H1 (cell line): ENCODE data around the gene ATP6V1G1. TPM values are rescaled to one million over a fixed set of nuclear protein-coding genes. Genes with fewer than 3 reads are reported as not detected.

Experiments used
- CTCF ChIA-PET: fragments of 300-600 bp; sonication (Branson Sonifier 250); formaldehyde crosslinking; loops from one replicate; lab custom pipeline; 2021; ENCODE audit not compliant: partially characterized antibody; lab: Charles Lee
- POLR2A ChIA-PET: fragments of 300-600 bp; sonication (Branson Sonifier 250); formaldehyde crosslinking; loops from one replicate; lab custom pipeline; 2021; ENCODE audit warnings: inconsistent platforms; ENCODE audit not compliant: partially characterized antibody; lab: Charles Lee
- DNase-seq, 2 experiments: peaks; one replicate each; pipeline versions ENCODE4 v3.0.0 to v3.0.0-alpha.2; 2010 to 2022; ENCODE audit warnings: low spot score in 2 of 2, low read depth in 1 of 2, mixed read lengths in 1 of 2
- FAIRE-seq: peaks from 2 replicates; lab custom pipeline; 2011; peaks lifted over from hg19 to GRCh38; lab: Jason Lieb, UNC
- H2AFZ ChIP-seq: 2 replicates; pipeline ENCODE4 v1.8.1; 2012; ENCODE audit warnings: low read length, inconsistent platforms
- H2AK5ac ChIP-seq: 2 replicates; pipeline ENCODE4 v1.6.1; 2013; ENCODE audit warnings: low read depth, low read length
- H2BK120ac ChIP-seq: replicated peaks from 2 replicates; pipeline ENCODE3; 2013; ENCODE audit warnings: low read depth, low read length, inconsistent platforms
- H2BK12ac ChIP-seq: 2 replicates; pipeline ENCODE4 v1.6.1; 2013; ENCODE audit warnings: low read depth, low read length
- H2BK15ac ChIP-seq: 2 replicates; pipeline ENCODE4 v1.6.1; 2013; ENCODE audit warnings: low read length
- H2BK20ac ChIP-seq: 2 replicates; pipeline ENCODE4 v1.6.1; 2013; ENCODE audit warnings: low read length
- H2BK5ac ChIP-seq: 2 replicates; pipeline ENCODE4 v1.6.1; 2013; ENCODE audit warnings: low read depth, low read length
- H3K14ac ChIP-seq: 2 replicates; pipeline ENCODE4 v1.6.1; 2013; ENCODE audit warnings: inconsistent platforms; ENCODE audit not compliant: insufficient read length
- H3K18ac ChIP-seq: 2 replicates; pipeline ENCODE4 v1.6.1; 2013; ENCODE audit warnings: low read length; ENCODE audit errors: extremely low read depth
- H3K23ac ChIP-seq: 2 replicates; pipeline ENCODE4 v1.6.1; 2013; ENCODE audit warnings: inconsistent platforms; ENCODE audit not compliant: insufficient read length
- H3K23me2 ChIP-seq: 2 replicates; pipeline ENCODE4 v1.6.1; 2013; ENCODE audit warnings: low read depth, low read length
- H3K27ac ChIP-seq: 2 replicates; pipeline ENCODE4 v1.6.1; 2011; ENCODE audit warnings: low read depth, low read length, inconsistent platforms
- H3K27me3 ChIP-seq, 4 experiments: replicated peaks in 1 of 4; 1 replicate in 1 of 4; 2 replicates in 3 of 4; pipeline versions ENCODE4 v1.6.1 to v1.8.1; 2011 to 2013; ENCODE audit warnings: low read length in 3 of 4, mild to moderate bottlenecking in 3 of 4, inconsistent platforms in 2 of 4, mixed read lengths in 2 of 4, moderate library complexity in 1 of 4; ENCODE audit not compliant: control insufficient read depth in 3 of 4, insufficient read depth in 3 of 4; ENCODE audit errors: extremely low read depth in 1 of 4
- H3K36me3 ChIP-seq, 4 experiments: 2 replicates each; pipeline versions ENCODE4 v1.6.1 to v1.8.1; 2011 to 2013; ENCODE audit warnings: mild to moderate bottlenecking in 4 of 4, low read length in 3 of 4, moderate library complexity in 2 of 4, control low read depth in 1 of 4, inconsistent platforms in 1 of 4; ENCODE audit not compliant: insufficient read depth in 4 of 4, control insufficient read depth in 2 of 4
- H3K4ac ChIP-seq: replicated peaks from 2 replicates; pipeline ENCODE3; 2013; ENCODE audit warnings: low read length, low read depth, mixed read lengths, inconsistent platforms; ENCODE audit not compliant: insufficient read length
- H3K4me1 ChIP-seq, 4 experiments: replicated peaks in 1 of 4; 1 replicate in 1 of 4; 2 replicates in 3 of 4; pipeline versions ENCODE4 v1.6.1 to v1.8.1; 2011 to 2013; ENCODE audit warnings: low read length in 3 of 4, inconsistent platforms in 2 of 4, mixed read lengths in 1 of 4; ENCODE audit not compliant: insufficient read depth in 4 of 4, control insufficient read depth in 3 of 4
- H3K4me2 ChIP-seq, 2 experiments: 2 replicates each; pipeline versions ENCODE4 v1.6.1 to v1.8.1; 2011 to 2013; ENCODE audit warnings: low read depth in 2 of 2, low read length in 2 of 2, control low read depth in 1 of 2, inconsistent platforms in 1 of 2, mild to moderate bottlenecking in 1 of 2; ENCODE audit not compliant: insufficient read depth in 1 of 2
- H3K4me3 ChIP-seq, 4 experiments: fragments of 200-600, 300-600 bp in 1 of 4; sonication (generic), shearing (Covaris generic), sonication (Bioruptor Twin) in 1 of 4; 2 replicates each; pipeline versions ENCODE4 v1.5.1 to v1.8.1; 2011 to 2016; ENCODE audit warnings: low read length in 4 of 4, low read depth in 3 of 4, control low read depth in 2 of 4, inconsistent platforms in 2 of 4, mild to moderate bottlenecking in 2 of 4, mixed read lengths in 1 of 4, moderate library complexity in 1 of 4; ENCODE audit not compliant: insufficient read depth in 2 of 4; ENCODE audit errors: extremely low read depth in 1 of 4
- H3K56ac ChIP-seq: replicated peaks from 2 replicates; pipeline ENCODE3; 2013; ENCODE audit warnings: low read depth, mild to moderate bottlenecking, mixed read lengths, low read length, inconsistent platforms; ENCODE audit not compliant: insufficient read length
- H3K79me1 ChIP-seq: 2 replicates; pipeline ENCODE4 v1.6.1; 2013; ENCODE audit warnings: low read depth, low read length, control low read depth
- H3K79me2 ChIP-seq, 2 experiments: 2 replicates each; pipeline versions ENCODE4 v1.6.1 to v1.8.1; 2012 to 2013; ENCODE audit warnings: low read length in 2 of 2, mild to moderate bottlenecking in 2 of 2, inconsistent platforms in 1 of 2; ENCODE audit not compliant: insufficient read depth in 2 of 2, control insufficient read depth in 1 of 2
- H3K9ac ChIP-seq, 4 experiments: replicated peaks in 1 of 4; 1 replicate in 1 of 4; 2 replicates in 3 of 4; pipeline versions ENCODE4 v1.6.1 to v1.8.1; 2011 to 2013; ENCODE audit warnings: low read depth in 3 of 4, low read length in 3 of 4, control low read depth in 2 of 4, mild to moderate bottlenecking in 2 of 4, moderate library complexity in 2 of 4, inconsistent platforms in 1 of 4; ENCODE audit errors: extremely low read depth in 1 of 4
- H3K9me3 ChIP-seq, 2 experiments: 2 replicates each; pipeline versions ENCODE4 v1.6.1 to v1.8.1; 2012 to 2013; ENCODE audit warnings: mild to moderate bottlenecking in 2 of 2, moderate library complexity in 2 of 2, control low read depth in 1 of 2, inconsistent platforms in 1 of 2, low read depth in 1 of 2, low read length in 1 of 2, mixed read lengths in 1 of 2; ENCODE audit not compliant: insufficient read depth in 2 of 2
- H4K20me1 ChIP-seq, 2 experiments: replicated peaks in 1 of 2; 2 replicates each; pipeline versions ENCODE3 to v1.8.1; 2011 to 2013; ENCODE audit warnings: inconsistent platforms in 2 of 2, low read length in 2 of 2, mild to moderate bottlenecking in 1 of 2; ENCODE audit not compliant: insufficient read depth in 2 of 2, control insufficient read depth in 1 of 2
- H4K5ac ChIP-seq: 2 replicates; pipeline ENCODE4 v1.6.1; 2013; ENCODE audit warnings: low read length, low read depth, mixed read lengths, inconsistent platforms; ENCODE audit not compliant: insufficient read length
- H4K8ac ChIP-seq: 2 replicates; pipeline ENCODE4 v1.8.0; 2013; ENCODE audit warnings: mild to moderate bottlenecking, moderate library complexity, low read length, inconsistent platforms; ENCODE audit not compliant: insufficient read depth; ENCODE audit errors: extremely low read depth
- H4K91ac ChIP-seq: replicated peaks from 2 replicates; pipeline ENCODE3; 2013; ENCODE audit warnings: low read length, mixed read lengths, inconsistent platforms; ENCODE audit not compliant: insufficient read length
- GABPA ChIP-seq: IDR thresholded peaks from 2 replicates; pipeline ENCODE4 v1.6.1; 2011; ENCODE audit warnings: mild to moderate bottlenecking, low read length, moderate library complexity, borderline replicate concordance; ENCODE audit not compliant: insufficient read depth
- SP2 ChIP-seq: IDR thresholded peaks from 2 replicates; pipeline ENCODE4 v1.6.1; 2012; ENCODE audit warnings: mild to moderate bottlenecking, low read length, inconsistent platforms
- WGBS, 2 experiments: shearing (Covaris generic) in 1 of 2; methylation state at CpG; one replicate each; pipeline versions ENCODE4 v1.1.6 to v1.1.7; 2013 to 2015; ENCODE audit warnings: low lambda C conversion rate in 2 of 2, mixed read lengths in 2 of 2, inconsistent platforms in 1 of 2, low coverage in 1 of 2, missing lambda C conversion rate in 1 of 2; ENCODE audit not compliant: insufficient replicate concordance in 2 of 2, insufficient coverage in 1 of 2, insufficient read length in 1 of 2; ENCODE audit errors: extremely low coverage in 1 of 2, missing lambda C conversion rate in 1 of 2; 5-methylcytosine and 5-hydroxymethylcytosine counted together
- polyA plus RNA-seq, 7 experiments: library from polyadenylated mRNA; depleted of rRNA in 3 of 7; stranded (reverse) in 5 of 7; unstranded in 2 of 7; fragments of >200 nt in 5 of 7; fragments of 200-250 nt in 2 of 7; gene quantifications; 1 replicate in 5 of 7; 2 replicates in 1 of 7; 4 replicates in 1 of 7; pipeline versions ENCODE4 v1.2.1 to v1.2.3, GENCODE V29; 2011 to 2013; ENCODE audit warnings: missing spikeins in 2 of 7, mixed read lengths in 2 of 7
- total RNA-seq: library from RNA; stranded (reverse); fragmentation: NEBNext Ultra II Directional; extraction: Animal tissue kit (Norgen Biotek cat#: 25700); gene quantifications from 2 replicates; pipeline ENCODE4 v1.2.1, GENCODE V29; 2021
- TF ChIP-seq, protein P1 (sequence below): IDR thresholded peaks from 2 replicates; pipeline ENCODE4 v1.6.1; 2011; ENCODE audit warnings: low read depth, mild to moderate bottlenecking, low read length; ENCODE audit not compliant: insufficient read depth

The ATP6V1G1 gene
- total and polyA plus RNA-seq, 2 of the 8 experiments (the other 6 are each of a cell fraction or from before 2014, with no cell fraction given): 112 to 124 TPM

DNA sequence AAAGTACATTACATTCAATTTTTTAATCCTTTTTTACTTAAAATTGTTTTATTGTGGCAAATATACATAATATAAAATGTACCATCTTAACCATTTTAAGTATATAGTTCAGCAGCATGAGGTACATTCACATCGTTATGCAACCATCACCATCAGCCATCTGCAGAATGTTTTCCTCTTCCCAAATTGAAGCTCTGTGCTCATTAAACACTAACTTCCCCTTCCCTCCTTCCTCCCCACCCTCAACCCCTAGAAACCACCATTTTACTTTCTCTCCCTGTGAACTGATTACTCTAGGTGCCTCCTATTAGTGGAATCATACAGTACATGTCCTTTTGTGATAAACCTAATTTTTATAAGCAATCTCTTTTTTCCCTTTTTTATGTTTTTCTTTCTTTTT lies 54.4 kb downstream of the ATP6V1G1 start:
- Histone ChIP-seq H3K4ac (no peak overlapping the region), H3K9ac (no peak overlapping the region), H3K23ac (no peak overlapping the region), H2BK15ac (no peak overlapping the region), H3K4me2 (no peak overlapping the region)
- no peak for TF ChIP-seq SP2
- no peak for TF ChIP-seq GABPA
- TF ChIP-seq, protein P1, sequence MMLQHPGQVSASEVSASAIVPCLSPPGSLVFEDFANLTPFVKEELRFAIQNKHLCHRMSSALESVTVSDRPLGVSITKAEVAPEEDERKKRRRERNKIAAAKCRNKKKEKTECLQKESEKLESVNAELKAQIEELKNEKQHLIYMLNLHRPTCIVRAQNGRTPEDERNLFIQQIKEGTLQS: no peak
- TF ChIP-seq, all 59 proteins: peak for 0
- WGBS, 2 experiments: 96% methylated on average over 1 of the region's 1 CpG; no CpG with 5 or more reads in 1 of the 2 experiments
- Histone ChIP-seq H3K9me3 (no peaks in the 10 kb centered on the region), H3K4me1 (no peaks in the 10 kb centered on the region), H4K20me1 (no peaks in the 10 kb centered on the region), H2BK5ac (no peak overlapping the region), H2BK12ac (no peak overlapping the region), H3K56ac (no peak overlapping the region), H2AFZ (no peak overlapping the region), H3K27ac (no peak overlapping the region), H3K14ac (no peak overlapping the region), H3K4me3 (no peak overlapping the region), H3K79me1 (no peaks in the 10 kb centered on the region), H3K79me2 (no peaks in the 10 kb centered on the region), H4K5ac (no peak overlapping the region), H3K23me2 (no peaks in the 10 kb centered on the region), H3K27me3 (no peaks in the 10 kb centered on the region), H4K8ac (no peak overlapping the region), H2BK120ac (no peak overlapping the region), H2BK20ac (no peak overlapping the region), H4K91ac (no peak overlapping the region), H3K18ac (no peak overlapping the region), H2AK5ac (no peak overlapping the region), H3K36me3 (peaks cover 0 to 6% (median 0%) of the 10 kb centered on the region in 4 experiments; a peak in 3 of 8 replicates)
- ChIA-PET CTCF (interaction anchor here (0.6 to 6.0 kb wide), 4 partner anchors 12 to 158 kb away, joined by 3 to 35 read pairs (median 3); no protein-coding TSS in a partner anchor), POLR2A (no interaction called here)
- FAIRE-seq (no peak), DNase-seq (no peak)
